ENCODE measurements around the gene LIMCH1.

GRCh38 chr4:41657561-41657960 lies 119.6 kb downstream of the LIMCH1 start:
- TF ChIP-seq CTCF (IDR thresholded peaks at IDR 0.05; ENCODE audit: insufficient read depth, low read depth, low read length) (no peak), EZH2 (IDR thresholded peaks at IDR 0.05; ENCODE audit: insufficient read depth, low read length) (no peak)
